22Rv1 (cell line): Measurements from ENCODE around the gene MAP4K4.

ENCODE experiments used
- H3K27ac ChIP-seq: fragments of 450-650 bp; 2 replicates; pipeline ENCODE4 v1.5.1; 2017
- ZFX ChIP-seq: fragments of 450-650 bp; IDR thresholded peaks from 2 replicates; pipeline ENCODE4 v1.6.1; 2017; ENCODE audit warnings: antibody characterized with exemption, borderline replicate concordance
- TF ChIP-seq, protein P1 (sequence below): fragments of 450-650 bp; IDR thresholded peaks from 2 replicates; pipeline ENCODE4 v1.5.1; 2017; ENCODE audit warnings: mild to moderate bottlenecking

The MAP4K4 gene

DNA sequence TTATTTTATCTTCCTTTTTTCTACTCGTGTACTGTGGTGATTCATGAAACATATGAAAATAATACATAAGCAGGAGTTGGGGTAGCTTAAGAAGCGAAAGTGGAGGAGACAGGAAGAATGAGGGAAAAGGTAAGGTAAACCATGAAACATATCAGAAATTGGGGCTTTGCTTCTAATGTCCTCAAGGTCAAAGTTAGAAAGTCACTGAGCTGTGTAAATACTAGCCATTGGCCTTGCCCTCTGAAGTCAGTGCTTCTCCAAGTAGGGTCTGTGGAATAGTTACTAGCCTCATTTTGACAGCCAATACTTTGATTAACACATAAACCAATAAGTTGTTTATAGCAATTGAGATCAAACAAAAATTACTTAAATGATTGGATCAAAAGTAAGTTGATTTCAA is 117.2 kb downstream of the MAP4K4 start:
- TF ChIP-seq, protein P1, sequence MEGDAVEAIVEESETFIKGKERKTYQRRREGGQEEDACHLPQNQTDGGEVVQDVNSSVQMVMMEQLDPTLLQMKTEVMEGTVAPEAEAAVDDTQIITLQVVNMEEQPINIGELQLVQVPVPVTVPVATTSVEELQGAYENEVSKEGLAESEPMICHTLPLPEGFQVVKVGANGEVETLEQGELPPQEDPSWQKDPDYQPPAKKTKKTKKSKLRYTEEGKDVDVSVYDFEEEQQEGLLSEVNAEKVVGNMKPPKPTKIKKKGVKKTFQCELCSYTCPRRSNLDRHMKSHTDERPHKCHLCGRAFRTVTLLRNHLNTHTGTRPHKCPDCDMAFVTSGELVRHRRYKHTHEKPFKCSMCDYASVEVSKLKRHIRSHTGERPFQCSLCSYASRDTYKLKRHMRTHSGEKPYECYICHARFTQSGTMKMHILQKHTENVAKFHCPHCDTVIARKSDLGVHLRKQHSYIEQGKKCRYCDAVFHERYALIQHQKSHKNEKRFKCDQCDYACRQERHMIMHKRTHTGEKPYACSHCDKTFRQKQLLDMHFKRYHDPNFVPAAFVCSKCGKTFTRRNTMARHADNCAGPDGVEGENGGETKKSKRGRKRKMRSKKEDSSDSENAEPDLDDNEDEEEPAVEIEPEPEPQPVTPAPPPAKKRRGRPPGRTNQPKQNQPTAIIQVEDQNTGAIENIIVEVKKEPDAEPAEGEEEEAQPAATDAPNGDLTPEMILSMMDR, result no peak
- TF ChIP-seq ZFX, result no peak
- no peak overlapping the region for H3K27ac ChIP-seq

DNA sequence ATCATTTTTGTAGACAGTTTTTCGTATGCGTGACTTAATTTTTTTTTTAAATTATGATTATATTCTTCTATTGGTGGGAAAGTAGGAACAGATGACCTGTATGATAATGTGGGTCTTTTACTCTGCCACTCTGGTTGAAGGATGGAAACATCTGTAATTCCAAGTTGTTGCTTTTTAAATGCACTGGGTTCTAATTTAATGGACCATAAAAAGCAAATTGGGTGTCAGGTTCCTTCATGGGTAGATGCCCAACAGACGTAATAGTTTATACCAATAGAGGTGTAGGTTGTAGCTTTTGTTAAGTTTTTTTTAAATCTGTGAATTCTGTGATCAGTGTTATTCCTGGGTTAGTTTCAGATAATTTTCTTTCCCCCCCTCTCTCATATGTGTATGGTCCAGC is 117.6 kb downstream of the MAP4K4 start:
- TF ChIP-seq ZFX, result no peak
- TF ChIP-seq, protein P1, result no peak
- no peak overlapping the region for H3K27ac ChIP-seq

DNA sequence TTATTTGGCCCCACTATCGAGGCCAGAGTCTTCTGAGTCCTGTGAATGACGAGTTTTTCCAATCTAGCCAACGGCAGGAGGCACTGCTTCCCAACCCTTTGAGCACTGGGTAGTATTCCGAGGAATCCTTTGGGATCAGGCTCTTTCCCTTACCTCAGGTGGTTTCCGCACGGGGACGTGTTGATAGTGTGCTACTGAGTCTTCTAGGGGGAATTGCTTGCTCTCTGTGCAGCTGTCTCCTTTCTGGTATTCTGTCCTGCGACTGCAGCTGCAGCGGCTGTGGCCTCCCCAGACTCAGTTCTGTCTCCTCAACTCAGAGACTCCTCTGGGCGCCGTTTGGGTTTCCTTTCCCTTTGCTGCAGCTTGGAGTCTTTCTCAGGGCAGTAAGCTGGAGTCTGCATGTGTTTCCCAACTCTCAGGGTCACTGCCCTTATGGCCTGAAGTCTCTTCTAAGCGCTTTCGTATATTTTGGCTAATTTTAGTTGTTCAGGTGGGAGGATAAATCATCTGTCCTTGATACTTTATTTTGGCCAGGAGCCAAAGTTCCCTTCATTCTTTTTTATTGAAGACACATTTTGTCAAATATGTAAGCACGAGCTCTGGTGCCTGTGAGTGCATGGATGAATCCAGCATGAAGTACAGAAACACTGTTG is 118.4 kb downstream of the MAP4K4 start:
- TF ChIP-seq ZFX, result no peak
- TF ChIP-seq, protein P1, result no peak
- H3K27ac ChIP-seq, result no peak overlapping the region

DNA sequence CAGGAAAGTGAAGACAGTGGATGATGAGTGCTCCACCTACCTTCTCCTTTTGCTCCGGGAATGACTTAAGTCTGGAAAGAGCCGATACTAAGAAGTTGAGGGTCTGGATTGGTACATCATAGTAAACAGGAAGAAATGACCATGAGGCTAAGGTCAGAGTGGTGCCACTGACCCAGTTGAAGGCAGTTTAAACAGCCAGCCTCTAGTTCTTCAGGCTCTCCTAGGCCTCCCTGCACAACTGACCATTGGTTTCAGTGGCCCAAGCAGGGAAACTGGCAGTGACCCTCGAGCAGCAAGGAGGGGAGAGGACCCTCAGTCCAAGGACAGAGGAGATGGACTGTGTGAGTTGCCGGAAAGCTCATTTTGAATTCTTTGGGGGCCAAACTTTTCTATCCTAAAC is 119.1 kb downstream of the MAP4K4 start:
- TF ChIP-seq, protein P1, result no peak
- TF ChIP-seq ZFX, result no peak
- H3K27ac ChIP-seq, result no peak overlapping the region

DNA sequence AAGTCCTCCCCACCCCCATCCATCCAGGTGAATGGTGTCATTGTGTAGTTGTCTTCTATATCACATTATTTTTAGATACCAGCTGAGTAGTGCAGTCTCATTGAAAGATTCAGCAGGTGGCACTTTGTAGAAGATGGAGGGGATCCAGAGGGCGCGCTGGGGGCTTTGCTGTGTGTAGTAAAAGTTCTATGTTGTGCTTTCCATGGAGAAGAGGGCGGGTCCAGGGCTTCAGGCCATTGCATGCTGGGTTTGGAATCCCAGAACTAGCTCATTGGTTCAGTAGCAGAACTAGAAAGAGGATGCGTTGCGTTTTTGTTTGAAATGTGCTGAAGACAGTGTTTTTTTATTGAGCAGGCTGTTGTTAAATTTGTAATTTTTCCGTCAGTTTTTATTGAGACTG is 120.0 kb downstream of the MAP4K4 start:
- H3K27ac ChIP-seq, result no peak overlapping the region
- TF ChIP-seq ZFX, result no peak
- TF ChIP-seq, protein P1, result no peak

DNA sequence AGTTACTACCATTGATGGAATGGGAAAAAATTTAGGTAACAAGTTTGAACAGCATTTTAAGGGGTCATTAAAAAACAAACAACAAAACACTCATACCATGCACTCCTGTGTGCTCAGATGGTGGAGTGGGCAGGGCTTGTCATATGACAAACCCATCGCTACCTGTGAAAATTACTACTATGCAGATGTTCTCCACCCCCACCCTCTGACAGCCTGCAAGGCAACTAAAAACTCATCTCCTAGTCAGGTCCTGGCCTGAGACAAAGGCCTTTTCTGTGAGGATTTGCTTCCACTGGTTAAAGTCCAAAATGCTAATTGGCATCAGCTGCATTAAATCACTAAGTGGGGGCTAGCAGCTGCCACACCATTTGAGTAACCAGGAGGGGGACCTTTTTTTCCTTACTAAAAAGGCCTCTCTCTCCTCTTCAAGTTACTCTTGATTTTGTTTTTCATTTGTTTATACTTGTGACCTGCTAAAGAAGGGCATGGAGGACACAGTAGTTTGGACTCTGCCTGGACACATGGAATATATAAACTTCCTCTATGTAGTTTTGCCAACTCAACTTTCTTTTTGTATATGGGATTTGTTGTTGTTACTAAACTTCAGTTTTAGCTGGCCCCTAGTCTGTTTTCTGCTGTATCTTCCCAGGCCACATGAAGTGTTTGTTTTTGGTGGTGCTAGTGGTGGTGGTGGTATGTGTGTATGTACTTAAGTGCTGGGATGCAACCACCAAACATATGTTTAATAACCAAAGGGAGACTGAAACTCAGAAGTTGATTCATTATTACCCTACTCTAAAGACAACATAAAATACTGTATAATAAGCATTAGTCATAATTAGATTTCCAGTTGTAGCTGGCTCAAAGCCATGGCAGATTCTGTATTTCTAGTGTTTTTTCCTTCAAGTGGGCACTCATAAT is 121.3 kb downstream of the MAP4K4 start:
- no peak overlapping the region for H3K27ac ChIP-seq
- TF ChIP-seq, protein P1, result no peak
- TF ChIP-seq ZFX, result no peak

DNA sequence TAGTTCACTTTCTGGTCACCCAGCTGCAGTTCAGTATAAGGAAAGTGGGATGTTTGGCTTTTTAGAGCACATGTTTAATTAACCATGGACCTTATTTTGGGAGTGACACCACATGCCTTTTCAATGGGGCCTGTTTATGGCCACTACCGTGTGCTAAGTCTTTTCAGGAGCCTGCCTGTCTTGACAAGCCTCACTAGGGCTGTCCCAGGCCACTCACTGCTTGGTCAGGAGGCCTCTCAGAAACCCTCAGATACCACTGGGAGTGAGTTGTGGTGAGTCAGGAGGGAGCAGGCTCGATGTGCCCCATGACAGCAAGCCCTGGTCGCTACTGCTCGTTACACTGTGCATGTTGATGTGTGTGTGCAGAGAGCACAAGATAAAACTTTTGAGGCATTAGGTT is 123.0 kb downstream of the MAP4K4 start:
- H3K27ac ChIP-seq, result no peak overlapping the region
- TF ChIP-seq ZFX, result no peak
- TF ChIP-seq, protein P1, result no peak
